HepG2 (cell line): ENCODE results near the gene PSIP1. TPM values are rescaled to one million over a fixed set of nuclear protein-coding genes. Genes with fewer than 3 reads are reported as not detected.

Source experiments
- ATF7 ChIP-seq, 2 experiments: fragments of 450-650 bp in 1 of 2; sonication (generic) in 1 of 2; formaldehyde crosslinking in 1 of 2; IDR thresholded peaks; 2 replicates each; pipeline versions ENCODE4 v1.4.0 to v1.6.1; 2016 to 2020; ENCODE audit warnings: antibody characterized with exemption in 1 of 2, mild to moderate bottlenecking in 1 of 2, missing genetic modification reagents in 1 of 2
- CBX1 ChIP-seq: IDR thresholded peaks from one replicate; pipeline ENCODE4 v1.6.1; 2016; ENCODE audit warnings: antibody characterized with exemption, low read depth
- CC2D1A ChIP-seq: sonication (generic); formaldehyde crosslinking; IDR thresholded peaks from 2 replicates; pipeline ENCODE4 v1.8.1; 2023; ENCODE audit warnings: mild to moderate bottlenecking, missing genetic modification reagents
- GABPA ChIP-seq, 2 experiments: IDR thresholded peaks; 2 replicates each; pipeline ENCODE4 v1.6.1; 2011 to 2016; ENCODE audit warnings: low read depth in 2 of 2, low read length in 1 of 2, missing biosample characterization in 1 of 2, missing genetic modification characterization in 1 of 2
- ISL2 ChIP-seq: sonication (generic); formaldehyde crosslinking; IDR thresholded peaks from 2 replicates; pipeline ENCODE4 v1.5.0; 2020; ENCODE audit warnings: missing genetic modification reagents
- PAXIP1 ChIP-seq: sonication (generic); formaldehyde crosslinking; conservative IDR thresholded peaks from 2 replicates; pipeline ENCODE4 v1.4.0; 2020; ENCODE audit warnings: mild to moderate bottlenecking, missing genetic modification reagents, moderate library complexity
- PRDM15 ChIP-seq: sonication (generic); formaldehyde crosslinking; IDR thresholded peaks from 2 replicates; pipeline ENCODE4 v1.4.0; 2020; ENCODE audit warnings: missing genetic modification reagents
- RXRA ChIP-seq: sonication (generic); formaldehyde crosslinking; IDR thresholded peaks from 2 replicates; pipeline ENCODE4 v1.5.1; 2020; ENCODE audit warnings: missing genetic modification reagents
- SRF ChIP-seq: IDR thresholded peaks from 2 replicates; pipeline ENCODE4 v1.6.1; 2011; ENCODE audit warnings: mild to moderate bottlenecking, low read depth, low read length, moderate library complexity
- TAF1 ChIP-seq: sonication (generic); formaldehyde crosslinking; IDR thresholded peaks from 2 replicates; pipeline ENCODE4 v1.4.0; 2020; ENCODE audit warnings: missing genetic modification reagents
- ZNF644 ChIP-seq: IDR thresholded peaks from 2 replicates; pipeline ENCODE4 v1.6.1; 2016; ENCODE audit warnings: low read depth
- polyA plus RNA-seq, 8 experiments: library from polyadenylated mRNA; depleted of rRNA in 3 of 8; stranded (reverse) in 7 of 8; unstranded in 1 of 8; fragments of >200 nt; fragmentation: Illumina TruSeq in 4 of 8; extraction: Trizol in 4 of 8; gene quantifications; 2 replicates each; pipeline versions ENCODE4 v1.2.1 to v1.2.3, GENCODE V29; 2011 to 2016; ENCODE audit warnings: low read depth in 4 of 8, missing spikeins in 1 of 8, mixed read lengths in 1 of 8; ENCODE audit not compliant: insufficient read depth in 1 of 8
- total RNA-seq, 5 experiments: library from RNA; depleted of rRNA; stranded (reverse); fragments of >200 nt; fragmentation: Illumina TruSeq; extraction: Trizol; gene quantifications; 2 replicates each; pipeline ENCODE4 v1.2.3, GENCODE V29; 2016; ENCODE audit warnings: low read depth in 1 of 5
- TF ChIP-seq, protein P1 (sequence below): sonication (generic); formaldehyde crosslinking; IDR thresholded peaks from 2 replicates; pipeline ENCODE4 v1.5.0; 2020; ENCODE audit warnings: missing genetic modification reagents
- TF ChIP-seq, protein P2 (sequence below): sonication (generic); formaldehyde crosslinking; IDR thresholded peaks from 2 replicates; pipeline ENCODE4 v1.5.1; 2020; ENCODE audit warnings: missing genetic modification reagents, mild to moderate bottlenecking, borderline replicate concordance
- TF ChIP-seq, protein P3 (sequence below): sonication (generic); formaldehyde crosslinking; IDR thresholded peaks from 2 replicates; pipeline ENCODE4 v1.4.0; 2020; ENCODE audit warnings: missing genetic modification reagents

PSIP1 gene
- total and polyA plus RNA-seq, 2 of the 13 experiments (the other 11 are each of a cell fraction or from before 2014, with no cell fraction given) = 12.6 to 46.4 TPM

DNA sequence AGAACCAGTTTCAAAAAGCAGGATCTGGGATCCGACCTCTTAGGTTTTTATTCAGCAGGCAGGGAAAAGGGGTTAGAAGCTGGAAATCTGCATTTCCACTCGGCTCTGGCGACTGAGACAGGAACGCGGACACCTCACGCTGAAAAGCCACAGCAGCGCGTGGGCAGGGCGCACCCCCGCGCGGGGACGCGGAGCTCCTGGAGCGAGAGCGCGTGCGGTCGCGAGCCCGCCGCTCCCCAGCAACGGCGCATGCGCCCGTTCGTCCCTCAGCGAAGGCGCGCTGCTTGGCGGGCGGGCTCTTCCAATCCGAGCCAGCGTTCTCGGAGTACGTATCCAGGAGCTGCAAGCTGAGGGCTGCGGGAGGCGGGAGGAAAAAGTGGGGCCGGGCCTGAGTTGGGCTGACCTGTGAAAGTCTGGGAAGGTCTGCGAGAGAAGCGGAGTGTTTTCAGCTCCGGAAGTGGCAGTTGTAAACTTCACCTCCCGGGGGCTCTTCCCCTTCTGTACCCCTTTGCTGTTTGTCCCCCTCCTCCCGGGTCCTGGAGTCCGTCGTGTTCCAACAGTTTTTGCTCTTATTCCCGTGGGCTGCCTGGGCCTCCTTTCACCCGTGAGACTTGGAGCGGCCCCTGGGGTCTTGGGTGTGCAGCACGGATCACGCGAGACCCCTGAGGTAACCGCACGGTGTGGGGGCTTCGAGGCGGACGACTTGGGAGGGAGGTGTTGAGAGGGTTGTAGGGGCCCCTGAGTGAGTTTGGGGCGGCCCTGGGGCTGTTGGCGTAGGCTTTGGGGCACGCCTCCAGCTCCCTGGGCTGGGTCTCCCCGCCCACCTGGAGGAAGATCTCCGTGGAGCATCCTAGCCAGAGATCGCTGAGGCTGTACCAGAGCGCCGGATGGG, 42.1 kb upstream of the PSIP1 start, which contains the start of gene CCDC171 (continued):
- TF ChIP-seq, protein P1, sequence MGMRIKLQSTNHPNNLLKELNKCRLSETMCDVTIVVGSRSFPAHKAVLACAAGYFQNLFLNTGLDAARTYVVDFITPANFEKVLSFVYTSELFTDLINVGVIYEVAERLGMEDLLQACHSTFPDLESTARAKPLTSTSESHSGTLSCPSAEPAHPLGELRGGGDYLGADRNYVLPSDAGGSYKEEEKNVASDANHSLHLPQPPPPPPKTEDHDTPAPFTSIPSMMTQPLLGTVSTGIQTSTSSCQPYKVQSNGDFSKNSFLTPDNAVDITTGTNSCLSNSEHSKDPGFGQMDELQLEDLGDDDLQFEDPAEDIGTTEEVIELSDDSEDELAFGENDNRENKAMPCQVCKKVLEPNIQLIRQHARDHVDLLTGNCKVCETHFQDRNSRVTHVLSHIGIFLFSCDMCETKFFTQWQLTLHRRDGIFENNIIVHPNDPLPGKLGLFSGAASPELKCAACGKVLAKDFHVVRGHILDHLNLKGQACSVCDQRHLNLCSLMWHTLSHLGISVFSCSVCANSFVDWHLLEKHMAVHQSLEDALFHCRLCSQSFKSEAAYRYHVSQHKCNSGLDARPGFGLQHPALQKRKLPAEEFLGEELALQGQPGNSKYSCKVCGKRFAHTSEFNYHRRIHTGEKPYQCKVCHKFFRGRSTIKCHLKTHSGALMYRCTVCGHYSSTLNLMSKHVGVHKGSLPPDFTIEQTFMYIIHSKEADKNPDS (CRISPR knock-in tag) = no peak
- TF ChIP-seq PRDM15 (CRISPR knock-in tag) = peak; percentile 42; the same call in 1 of the 2 replicates
- peak; percentile 78 for TF ChIP-seq TAF1 (CRISPR knock-in tag)
- TF ChIP-seq ATF7 (IDR thresholded peaks at IDR 0.05) = no peak
- no peak for TF ChIP-seq ATF7 (CRISPR knock-in tag; IDR thresholded peaks at IDR 0.05)
- TF ChIP-seq, protein P2, sequence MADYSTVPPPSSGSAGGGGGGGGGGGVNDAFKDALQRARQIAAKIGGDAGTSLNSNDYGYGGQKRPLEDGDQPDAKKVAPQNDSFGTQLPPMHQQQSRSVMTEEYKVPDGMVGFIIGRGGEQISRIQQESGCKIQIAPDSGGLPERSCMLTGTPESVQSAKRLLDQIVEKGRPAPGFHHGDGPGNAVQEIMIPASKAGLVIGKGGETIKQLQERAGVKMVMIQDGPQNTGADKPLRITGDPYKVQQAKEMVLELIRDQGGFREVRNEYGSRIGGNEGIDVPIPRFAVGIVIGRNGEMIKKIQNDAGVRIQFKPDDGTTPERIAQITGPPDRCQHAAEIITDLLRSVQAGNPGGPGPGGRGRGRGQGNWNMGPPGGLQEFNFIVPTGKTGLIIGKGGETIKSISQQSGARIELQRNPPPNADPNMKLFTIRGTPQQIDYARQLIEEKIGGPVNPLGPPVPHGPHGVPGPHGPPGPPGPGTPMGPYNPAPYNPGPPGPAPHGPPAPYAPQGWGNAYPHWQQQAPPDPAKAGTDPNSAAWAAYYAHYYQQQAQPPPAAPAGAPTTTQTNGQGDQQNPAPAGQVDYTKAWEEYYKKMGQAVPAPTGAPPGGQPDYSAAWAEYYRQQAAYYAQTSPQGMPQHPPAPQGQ (CRISPR knock-in tag) = no peak
- no peak for TF ChIP-seq GABPA (IDR thresholded peaks at IDR 0.05; ENCODE audit: low read depth, low read length)
- TF ChIP-seq GABPA (CRISPR knock-in tag; IDR thresholded peaks at IDR 0.05; ENCODE audit: low read depth) = peak; percentile 39; the same call in 1 of the 2 replicates
- no peak for TF ChIP-seq SRF
- peak; percentile 50; the same call in 1 of the 2 replicates for TF ChIP-seq RXRA
- TF ChIP-seq PAXIP1 (CRISPR knock-in tag) = no peak
- TF ChIP-seq CC2D1A (CRISPR knock-in tag) = no peak
- TF ChIP-seq ZNF644 = no peak
- TF ChIP-seq CBX1 = peak; percentile 30
- peak; percentile 38; the same call in 1 of the 2 replicates for TF ChIP-seq ISL2
- TF ChIP-seq, protein P3, sequence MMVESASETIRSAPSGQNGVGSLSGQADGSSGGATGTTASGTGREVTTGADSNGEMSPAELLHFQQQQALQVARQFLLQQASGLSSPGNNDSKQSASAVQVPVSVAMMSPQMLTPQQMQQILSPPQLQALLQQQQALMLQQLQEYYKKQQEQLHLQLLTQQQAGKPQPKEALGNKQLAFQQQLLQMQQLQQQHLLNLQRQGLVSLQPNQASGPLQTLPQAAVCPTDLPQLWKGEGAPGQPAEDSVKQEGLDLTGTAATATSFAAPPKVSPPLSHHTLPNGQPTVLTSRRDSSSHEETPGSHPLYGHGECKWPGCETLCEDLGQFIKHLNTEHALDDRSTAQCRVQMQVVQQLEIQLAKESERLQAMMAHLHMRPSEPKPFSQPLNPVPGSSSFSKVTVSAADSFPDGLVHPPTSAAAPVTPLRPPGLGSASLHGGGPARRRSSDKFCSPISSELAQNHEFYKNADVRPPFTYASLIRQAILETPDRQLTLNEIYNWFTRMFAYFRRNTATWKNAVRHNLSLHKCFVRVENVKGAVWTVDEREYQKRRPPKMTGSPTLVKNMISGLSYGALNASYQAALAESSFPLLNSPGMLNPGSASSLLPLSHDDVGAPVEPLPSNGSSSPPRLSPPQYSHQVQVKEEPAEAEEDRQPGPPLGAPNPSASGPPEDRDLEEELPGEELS (CRISPR knock-in tag) = peak; percentile 31; the same call in 1 of the 2 replicates
